ENCODE results near the gene ZNF778. TPM values are rescaled to one million over a fixed set of nuclear protein-coding genes. Genes with fewer than 3 reads are reported as not detected.

Gene ZNF778
- polyA plus RNA-seq, 1 of the 3 experiments (the other 2 are of a cell fraction), result 10.8 TPM

GRCh38 chr16:89285381-89285780 is 67.9 kb downstream of the ZNF778 start:
- peaks cover 43 to 82% of the 10 kb centered on the region in 2 experiments for H3K36me3 ChIP-seq (replicated peaks in 1 of 2; ENCODE audit: control insufficient read depth in 1 of 2, insufficient read depth in 2 of 2, low read length in 1 of 2)
- ChIA-PET POLR2A (no interaction called here), CTCF (no interaction called here)
- H3K9me2 ChIP-seq, result no peaks in the 10 kb centered on the region
- H3K9me3 ChIP-seq, result no peaks in the 10 kb centered on the region
- TF ChIP-seq MEF2A (IDR thresholded peaks at IDR 0.05; ENCODE audit: borderline replicate concordance, low read depth), result no peak
- TF ChIP-seq GABPA (IDR thresholded peaks at IDR 0.05; ENCODE audit: low read depth), result no peak
- DNase-seq, result no peak
- no peaks in the 10 kb centered on the region for H3K27me3 ChIP-seq (ENCODE audit: insufficient read depth)
- WGBS (ENCODE audit: low lambda C conversion rate), result 97% methylated on average over 17 of the region's 17 CpGs
- H2AFZ ChIP-seq (ENCODE audit: low read depth), result no peak overlapping the region
- no peak overlapping the region for H3K27ac ChIP-seq (ENCODE audit: low read depth in 2 of 2, low read length in 1 of 2)
- H3K4me2 ChIP-seq, result no peak overlapping the region
- H3K9ac ChIP-seq, result no peak overlapping the region
- H3K79me2 ChIP-seq (ENCODE audit: insufficient read depth), result peaks cover 20% of the 10 kb centered on the region
- H3K4me1 ChIP-seq (ENCODE audit: control insufficient read depth in 1 of 2, insufficient read depth in 2 of 2, low read depth in 1 of 2, low read length in 1 of 2), result no peaks in the 10 kb centered on the region
- no peaks in the 10 kb centered on the region for H3F3A ChIP-seq (replicated peaks; ENCODE audit: insufficient read depth)
- H4K20me1 ChIP-seq (ENCODE audit: insufficient read depth), result peaks cover 14% of the 10 kb centered on the region; the same call in 1 of the 2 replicates
- H3K4me3 ChIP-seq (ENCODE audit: low read depth in 2 of 2, low read length in 1 of 2), result no peak overlapping the region

DNA sequence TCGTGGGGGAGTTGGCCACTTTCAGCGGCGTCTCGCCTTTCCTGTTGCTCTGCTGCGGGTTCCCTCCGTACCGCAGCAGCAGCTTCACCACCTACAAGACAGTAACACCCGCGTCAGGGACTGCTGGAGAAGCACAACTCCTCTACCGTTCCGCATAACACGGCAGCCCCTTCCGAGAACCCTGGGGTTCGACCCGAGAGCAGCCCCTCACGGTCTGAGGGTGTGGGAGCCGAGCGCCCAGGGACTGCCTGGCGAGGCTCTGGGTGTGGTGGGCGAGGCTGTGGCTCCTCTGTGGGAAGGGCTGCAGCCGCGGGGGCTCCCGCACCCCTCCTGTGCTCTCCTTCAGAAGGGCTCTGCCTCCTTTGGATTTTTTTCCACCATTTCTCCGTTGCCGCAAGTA is 68.6 kb downstream of the ZNF778 start:
- H3K9me3 ChIP-seq, result no peaks in the 10 kb centered on the region
- no peaks in the 10 kb centered on the region for H3K9me2 ChIP-seq
- 91% methylated on average over 19 of the region's 25 CpGs for WGBS (ENCODE audit: low lambda C conversion rate)
- peaks cover 14% of the 10 kb centered on the region; the same call in 1 of the 2 replicates for H4K20me1 ChIP-seq (ENCODE audit: insufficient read depth)
- peaks cover 20% of the 10 kb centered on the region for H3K79me2 ChIP-seq (ENCODE audit: insufficient read depth)
- no peak overlapping the region for H3K27ac ChIP-seq (ENCODE audit: low read depth in 2 of 2, low read length in 1 of 2)
- H2AFZ ChIP-seq (ENCODE audit: low read depth), result no peak overlapping the region
- no peak overlapping the region for H3K9ac ChIP-seq
- H3K4me2 ChIP-seq, result no peak overlapping the region
- TF ChIP-seq SIN3A (IDR thresholded peaks at IDR 0.05; ENCODE audit: borderline replicate concordance, low read depth, low read length) (no peak), GATA2 (CRISPR knock-in tag; IDR thresholded peaks at IDR 0.05) (no peak), FOXJ3 (CRISPR knock-in tag; IDR thresholded peaks at IDR 0.05) (no peak), RCOR1 (IDR thresholded peaks at IDR 0.05; ENCODE audit: low read length) (no peak), FOSL2 (IDR thresholded peaks at IDR 0.05; ENCODE audit: borderline replicate concordance, low read depth) (no peak), POLR2AphosphoS5 (IDR thresholded peaks at IDR 0.05; ENCODE audit: low read depth, low read length) (no peak), EZH2phosphoT487 (IDR thresholded peaks at IDR 0.05; ENCODE audit: borderline replicate concordance, low read depth) (no peak)
- H3K36me3 ChIP-seq (replicated peaks in 1 of 2; ENCODE audit: control insufficient read depth in 1 of 2, insufficient read depth in 2 of 2, low read length in 1 of 2), result peaks cover 43 to 82% of the 10 kb centered on the region in 2 experiments
- no peaks in the 10 kb centered on the region for H3F3A ChIP-seq (replicated peaks; ENCODE audit: insufficient read depth)
- CTCF ChIA-PET, result interaction anchor here (0.8 kb wide), 1 partner anchor 10 kb away, joined by 3 read pairs; no protein-coding TSS in a partner anchor
- H3K4me3 ChIP-seq (ENCODE audit: low read depth in 2 of 2, low read length in 1 of 2), result no peak overlapping the region
- POLR2A ChIA-PET, result no interaction called here
- H3K4me1 ChIP-seq (ENCODE audit: control insufficient read depth in 1 of 2, insufficient read depth in 2 of 2, low read depth in 1 of 2, low read length in 1 of 2), result no peaks in the 10 kb centered on the region
- DNase-seq, result no peak
- H3K27me3 ChIP-seq (ENCODE audit: insufficient read depth), result no peaks in the 10 kb centered on the region

Other genes starting within 250 kb of the ZNF778 start
- not detected in 2 replicates for gene CBFA2T3, start 240.5 kb upstream of the ZNF778 start, polyA plus RNA-seq (2012; rRNA removed)
- 14.9 and 18.8 TPM in 2 replicates for gene ACSF3, start 123.9 kb upstream of the ZNF778 start, polyA plus RNA-seq (2012; rRNA removed)
- 0.03 and 0.08 TPM in 2 replicates for gene CDH15, start 46.0 kb upstream of the ZNF778 start, polyA plus RNA-seq (2012; rRNA removed)
- gene SLC22A31, start 17.2 kb upstream of the ZNF778 start, polyA plus RNA-seq (2012; rRNA removed), result 0.07 and 0.16 TPM in 2 replicates